Tibial artery (tissue), 4 donors: ENCODE results near the gene CYB5R3.
A peak's percentile ranks its signal among the peaks of the same experiment; 100 is the strongest.

ENCODE experiments used
- DNase-seq, 2 donors: peaks; one replicate each; pipeline ENCODE4 v3.0.0-alpha.2; 2019
- H3K27ac ChIP-seq, 2 donors: fragments of 200-600 bp; sonication (generic) in 1 of 2; 1 replicate in 1 of 2; 2 replicates in 1 of 2; pipeline ENCODE4 v1.5.1; 2018 to 2019; ENCODE audit warnings: mild to moderate bottlenecking in 1 of 2
- H3K27me3 ChIP-seq, 2 donors: fragments of 200-600 bp; sonication (generic) in 1 of 2; one replicate each; pipeline versions ENCODE4 v1.5.1 to v1.6.0; 2016 to 2019
- H3K36me3 ChIP-seq, 3 donors: fragments of 200-600 bp; sonication (generic) in 2 of 3; one replicate each; pipeline ENCODE4 v1.5.1; 2016 to 2019; ENCODE audit warnings: mild to moderate bottlenecking in 2 of 3
- H3K4me1 ChIP-seq, 4 donors: fragments of 200-600 bp; sonication (generic) in 2 of 4; 1 replicate in 3 of 4; 2 replicates in 1 of 4; pipeline ENCODE4 v1.5.1; 2016 to 2019
- H3K4me3 ChIP-seq, 2 donors: fragments of 200-600 bp; sonication (generic) in 1 of 2; 1 replicate in 1 of 2; 2 replicates in 1 of 2; pipeline ENCODE4 v1.5.1; 2018 to 2019; ENCODE audit warnings: mild to moderate bottlenecking in 2 of 2
- H3K9me3 ChIP-seq, 3 donors: fragments of 200-600 bp; sonication (generic) in 1 of 3; one replicate each; pipeline ENCODE4 v1.5.1; 2016 to 2019
- CTCF ChIP-seq, 2 experiments: fragments of 200-600 bp in 1 of 2; fragments of 450-650 bp in 1 of 2; IDR thresholded peaks; one replicate each; pipeline ENCODE4 v1.5.1; 2017 to 2019; ENCODE audit warnings: antibody characterized with exemption in 2 of 2, mild to moderate bottlenecking in 1 of 2, moderate library complexity in 1 of 2
- intact Hi-C: fragments of 100-400 bp; cut with DNase I; formaldehyde crosslinking; loops from one replicate; pipeline ENCODE4 v1.15.0; 2023; ENCODE audit warnings: low total_unique reads

Gene CYB5R3

GRCh38 chr22:42651134-42651533, 1.9 kb upstream of the CYB5R3 start:
- TF ChIP-seq CTCF (IDR thresholded peaks at IDR 0.05), result no peak
- H3K4me3 ChIP-seq, result no peak overlapping the region
- no peak for DNase-seq
- intact Hi-C loops, result no loop called here
- H3K9me3 ChIP-seq, result no peaks in the 10 kb centered on the region
- H3K27me3 ChIP-seq, result no peaks in the 10 kb centered on the region
- no peaks in the 10 kb centered on the region for H3K36me3 ChIP-seq
- H3K4me1 ChIP-seq, result peaks cover 8 to 28% (median 26%) of the 10 kb centered on the region in 4 donors
- no peak overlapping the region for H3K27ac ChIP-seq

GRCh38 chr22:42648368-42649245, 585 bp downstream of the CYB5R3 start:
- TF ChIP-seq CTCF (IDR thresholded peaks at IDR 0.05), result no peak
- DNase-seq, result peak; percentile 45 to 77
- H3K27me3 ChIP-seq, result no peaks in the 10 kb centered on the region
- H3K4me1 ChIP-seq, result peaks cover 18 to 53% (median 51%) of the 10 kb centered on the region in 4 donors
- H3K4me3 ChIP-seq, result peak overlapping the region; percentile 99
- H3K27ac ChIP-seq, result peak overlapping the region; percentile 99 to 100
- H3K9me3 ChIP-seq, result no peaks in the 10 kb centered on the region
- intact Hi-C loops, result no loop called here
- H3K36me3 ChIP-seq, result no peaks in the 10 kb centered on the region

- H3K4me3 ChIP-seq, result peak overlapping the region; percentile 99
- H3K36me3 ChIP-seq, result no peaks in the 10 kb centered on the region
- no peak for DNase-seq
- no peaks in the 10 kb centered on the region for H3K27me3 ChIP-seq
- no peaks in the 10 kb centered on the region for H3K9me3 ChIP-seq
- H3K4me1 ChIP-seq, result peaks cover 18 to 59% (median 57%) of the 10 kb centered on the region in 4 donors
- peak overlapping the region; percentile 99 to 100 for H3K27ac ChIP-seq
- intact Hi-C loops, result no loop called here
- no peak for TF ChIP-seq CTCF (IDR thresholded peaks at IDR 0.05)
Measured at GRCh38 chr22:42648017-42648367, 1.2 kb downstream of the CYB5R3 start.

- no peaks in the 10 kb centered on the region for H3K27me3 ChIP-seq
- H3K4me3 ChIP-seq, result peak overlapping the region; percentile 99
- intact Hi-C loops, result no loop called here
- no peak for TF ChIP-seq CTCF (IDR thresholded peaks at IDR 0.05)
- H3K9me3 ChIP-seq, result no peaks in the 10 kb centered on the region
- peak in 1 of 2 donors; percentile 88 for DNase-seq
- H3K27ac ChIP-seq, result peak overlapping the region; percentile 99 to 100
- H3K36me3 ChIP-seq, result no peaks in the 10 kb centered on the region
- peaks cover 18 to 71% (median 65%) of the 10 kb centered on the region in 4 donors for H3K4me1 ChIP-seq
Measured at GRCh38 chr22:42646569-42647525, 2.3 kb downstream of the CYB5R3 start.

- peaks cover 18 to 78% (median 71%) of the 10 kb centered on the region in 4 donors for H3K4me1 ChIP-seq
- no peaks in the 10 kb centered on the region for H3K36me3 ChIP-seq
- TF ChIP-seq CTCF (IDR thresholded peaks at IDR 0.05), result no peak
- intact Hi-C loops, result no loop called here
- H3K27me3 ChIP-seq, result no peaks in the 10 kb centered on the region
- H3K27ac ChIP-seq, result peak overlapping the region; percentile 99 to 100
- H3K9me3 ChIP-seq, result no peaks in the 10 kb centered on the region
- DNase-seq, result no peak
- H3K4me3 ChIP-seq, result peak overlapping the region; percentile 99
Measured at GRCh38 chr22:42645938-42646568, 3.1 kb downstream of the CYB5R3 start.
